Subcutaneous adipose tissue (tissue), 4 donors: ENCODE measurements around the gene TUFT1. TPM values are rescaled to one million over a fixed set of nuclear protein-coding genes. Genes with fewer than 3 reads are reported as not detected.

ENCODE experiments used
- total RNA-seq, 4 donors: library from RNA; depleted of rRNA; stranded (reverse); fragments of >200 nt; gene quantifications; one replicate each; pipeline ENCODE4 v1.1.0, GENCODE V29; 2016
- TF ChIP-seq, protein P1 (sequence below): fragments of 450-650 bp; IDR thresholded peaks from one replicate; pipeline ENCODE4 v1.5.1; 2016; ENCODE audit warnings: low read depth, mild to moderate bottlenecking, control low read depth, antibody characterized with exemption, moderate library complexity

The TUFT1 gene, protein sequence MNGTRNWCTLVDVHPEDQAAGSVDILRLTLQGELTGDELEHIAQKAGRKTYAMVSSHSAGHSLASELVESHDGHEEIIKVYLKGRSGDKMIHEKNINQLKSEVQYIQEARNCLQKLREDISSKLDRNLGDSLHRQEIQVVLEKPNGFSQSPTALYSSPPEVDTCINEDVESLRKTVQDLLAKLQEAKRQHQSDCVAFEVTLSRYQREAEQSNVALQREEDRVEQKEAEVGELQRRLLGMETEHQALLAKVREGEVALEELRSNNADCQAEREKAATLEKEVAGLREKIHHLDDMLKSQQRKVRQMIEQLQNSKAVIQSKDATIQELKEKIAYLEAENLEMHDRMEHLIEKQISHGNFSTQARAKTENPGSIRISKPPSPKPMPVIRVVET
- total RNA-seq: 1 to 10 TPM; 3.8 to 7.5 (median 5.8) TPM

DNA sequence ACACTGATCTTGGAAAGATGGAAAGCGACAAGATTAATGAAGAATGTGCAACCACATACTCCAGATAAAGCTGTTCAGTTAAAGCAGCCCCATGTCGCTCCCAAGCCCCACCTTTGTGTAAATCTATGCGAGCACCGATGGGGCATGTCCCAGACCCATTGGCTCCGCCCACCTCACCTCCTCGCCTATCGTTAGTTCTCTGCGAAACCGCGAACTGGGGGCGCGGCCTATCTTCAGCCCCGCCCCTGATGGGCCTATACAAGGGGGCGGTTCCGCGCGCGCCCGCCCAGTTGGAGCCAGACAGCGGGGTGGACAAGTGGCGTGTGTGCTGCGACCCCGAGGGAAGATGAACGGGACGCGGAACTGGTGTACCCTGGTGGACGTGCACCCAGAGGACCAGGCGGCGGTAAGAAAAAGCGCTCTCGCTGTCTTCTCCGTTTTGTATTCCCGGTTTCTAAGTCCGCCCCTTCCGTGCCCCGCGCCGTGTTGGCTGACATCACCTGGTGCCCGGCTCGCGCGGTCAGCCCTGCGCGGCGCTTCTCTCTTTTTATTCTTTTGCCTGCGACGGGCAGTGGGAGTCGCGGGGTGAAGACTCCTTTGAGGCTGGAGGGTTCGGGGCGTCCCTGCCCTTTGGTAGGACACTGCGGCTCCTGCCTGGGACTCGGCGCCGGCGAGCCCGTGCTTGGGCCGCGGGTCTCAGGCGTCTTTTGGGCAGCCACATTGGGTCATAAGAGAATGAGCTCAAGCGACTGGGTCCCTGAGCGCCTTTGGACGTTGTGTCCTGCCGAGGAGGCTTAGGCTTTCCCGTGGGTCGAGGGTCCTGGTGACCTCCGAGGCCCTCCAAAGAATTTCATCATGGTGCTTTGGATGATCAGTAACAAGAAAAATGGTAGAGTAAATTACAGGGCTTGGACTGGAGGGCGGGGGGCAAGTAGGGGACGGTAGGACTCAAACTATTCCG is at the start of gene TUFT1:
TUFT1 (plus strand) TSS at position 289 of the 961 bp plus-strand sequence; CDS start at position 347, 58 bp downstream.
- TF ChIP-seq, protein P1, sequence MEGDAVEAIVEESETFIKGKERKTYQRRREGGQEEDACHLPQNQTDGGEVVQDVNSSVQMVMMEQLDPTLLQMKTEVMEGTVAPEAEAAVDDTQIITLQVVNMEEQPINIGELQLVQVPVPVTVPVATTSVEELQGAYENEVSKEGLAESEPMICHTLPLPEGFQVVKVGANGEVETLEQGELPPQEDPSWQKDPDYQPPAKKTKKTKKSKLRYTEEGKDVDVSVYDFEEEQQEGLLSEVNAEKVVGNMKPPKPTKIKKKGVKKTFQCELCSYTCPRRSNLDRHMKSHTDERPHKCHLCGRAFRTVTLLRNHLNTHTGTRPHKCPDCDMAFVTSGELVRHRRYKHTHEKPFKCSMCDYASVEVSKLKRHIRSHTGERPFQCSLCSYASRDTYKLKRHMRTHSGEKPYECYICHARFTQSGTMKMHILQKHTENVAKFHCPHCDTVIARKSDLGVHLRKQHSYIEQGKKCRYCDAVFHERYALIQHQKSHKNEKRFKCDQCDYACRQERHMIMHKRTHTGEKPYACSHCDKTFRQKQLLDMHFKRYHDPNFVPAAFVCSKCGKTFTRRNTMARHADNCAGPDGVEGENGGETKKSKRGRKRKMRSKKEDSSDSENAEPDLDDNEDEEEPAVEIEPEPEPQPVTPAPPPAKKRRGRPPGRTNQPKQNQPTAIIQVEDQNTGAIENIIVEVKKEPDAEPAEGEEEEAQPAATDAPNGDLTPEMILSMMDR: no peak

DNA sequence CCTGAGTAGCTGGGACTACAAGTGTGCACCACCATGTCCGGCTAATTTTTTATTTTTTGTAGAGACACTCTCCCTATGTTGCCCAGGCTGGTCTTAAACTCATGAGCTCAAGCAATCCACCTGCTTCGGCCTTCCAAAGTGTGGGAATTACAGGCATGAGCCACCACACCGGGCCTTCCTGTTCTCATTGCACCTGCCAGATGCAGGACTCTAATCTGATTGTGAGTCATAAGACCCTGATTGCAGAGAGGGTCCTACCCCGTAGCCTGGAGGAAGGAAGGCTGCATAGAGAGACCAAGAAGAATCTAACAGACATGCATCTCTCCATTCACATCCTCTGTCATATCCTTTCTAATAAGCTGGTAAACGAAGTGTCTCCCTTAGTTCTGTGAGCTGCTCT is 48.5 kb upstream of the TUFT1 start:
- TF ChIP-seq, protein P1: no peak

DNA sequence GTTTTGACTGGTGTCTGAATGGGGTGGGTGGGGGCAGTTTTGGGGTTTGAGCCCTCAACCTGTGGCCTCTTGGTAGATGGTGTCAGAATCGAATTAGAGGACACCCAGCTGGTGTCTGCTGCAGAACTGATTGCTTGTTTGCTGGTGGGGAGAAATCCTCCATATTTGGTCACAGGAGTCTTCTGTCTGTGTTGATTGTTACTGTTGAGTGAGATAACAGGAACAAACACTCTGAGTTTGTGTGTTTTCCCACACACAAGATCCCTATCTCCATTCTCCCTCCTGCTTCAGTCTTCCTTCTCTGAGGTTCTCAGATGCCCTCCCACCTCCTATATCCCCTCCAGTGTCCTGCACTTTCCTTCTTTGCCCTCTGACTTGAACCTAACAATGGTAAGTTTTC is 48.0 kb upstream of the TUFT1 start:
- TF ChIP-seq, protein P1: no peak

DNA sequence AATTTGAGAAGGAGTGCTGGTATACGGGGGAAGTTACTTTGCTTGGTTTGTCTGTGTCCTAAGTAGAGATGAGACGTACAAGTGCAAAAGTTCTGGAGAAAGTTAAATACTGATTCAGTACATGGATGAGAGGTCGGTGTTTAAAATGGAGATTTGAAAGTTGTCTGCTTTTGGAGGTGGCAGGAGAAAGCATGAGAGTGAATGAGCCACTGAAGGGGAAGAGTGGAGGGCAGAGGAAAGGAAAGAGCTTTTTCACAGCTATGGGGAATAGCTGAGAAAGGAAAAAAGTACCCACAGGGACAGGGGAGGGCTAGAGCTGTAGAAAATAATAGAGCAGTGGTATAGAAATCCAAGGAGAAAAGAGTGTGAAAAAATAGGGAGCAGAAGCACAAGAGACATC is 47.1 kb upstream of the TUFT1 start:
- TF ChIP-seq, protein P1: no peak

DNA sequence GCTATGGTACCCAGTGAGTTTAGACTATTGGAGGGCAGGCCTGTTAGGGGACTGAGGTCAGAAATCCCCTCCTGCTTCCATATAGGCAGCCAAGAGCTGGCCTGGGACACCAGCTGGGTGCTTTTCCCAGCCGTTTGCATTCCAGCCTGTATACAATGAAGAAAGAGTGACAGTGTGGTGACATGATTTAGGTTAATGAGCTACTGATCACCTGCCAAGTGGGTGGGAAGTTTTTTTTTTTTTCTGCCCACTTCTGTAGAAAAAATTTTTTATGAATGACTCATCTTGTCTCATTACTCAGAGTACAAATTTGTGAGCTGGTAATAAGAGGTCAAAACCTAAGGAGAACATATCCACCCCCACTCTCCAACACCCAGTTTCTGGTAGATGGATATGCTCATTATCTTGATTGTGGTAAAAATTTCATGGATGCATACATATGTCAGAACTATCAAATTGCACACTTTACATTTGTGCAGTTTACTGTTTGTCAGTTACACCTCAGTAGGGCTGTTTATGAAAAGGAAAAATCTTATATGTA is 45.3 kb upstream of the TUFT1 start:
- TF ChIP-seq, protein P1: no peak

DNA sequence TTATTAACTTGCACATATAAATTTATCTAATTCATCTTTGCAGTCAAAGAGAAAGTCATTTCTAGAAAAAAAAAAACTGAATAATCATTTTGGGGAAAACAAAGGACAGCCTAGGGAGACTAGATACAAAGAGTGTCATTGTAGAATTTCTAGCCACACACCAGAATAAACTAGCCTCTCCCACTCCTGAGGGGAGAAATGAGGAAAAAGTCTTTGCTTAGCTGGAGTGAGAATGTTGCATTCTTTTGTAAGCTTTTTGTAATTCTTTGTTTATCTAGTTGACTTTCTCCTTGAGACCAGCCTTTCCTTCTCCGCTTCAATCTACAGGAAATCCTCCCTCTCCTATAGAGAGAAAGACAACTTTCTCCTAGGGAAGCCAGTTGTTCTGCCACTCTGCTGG is 44.8 kb upstream of the TUFT1 start:
- TF ChIP-seq, protein P1: no peak

DNA sequence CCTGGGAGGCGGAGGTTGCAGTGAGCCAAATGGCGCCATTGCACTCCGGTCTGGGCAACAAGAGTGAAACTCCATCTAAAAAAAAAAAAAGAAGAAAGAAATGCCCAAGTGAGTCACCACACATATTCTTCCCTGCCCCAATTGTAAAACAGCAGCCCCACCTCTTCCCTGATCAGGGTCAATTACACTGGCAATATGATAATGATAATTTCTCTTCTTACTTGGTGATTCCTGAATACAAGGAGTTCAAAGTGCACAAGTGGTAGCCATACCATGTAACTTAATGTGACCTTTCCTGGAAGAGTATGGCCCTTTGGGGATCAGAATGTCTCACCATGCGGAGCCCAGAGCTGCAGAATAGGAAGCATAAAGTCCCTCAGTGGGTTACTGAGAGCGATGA is 40.7 kb upstream of the TUFT1 start:
- TF ChIP-seq, protein P1: no peak
